GM18499 (cell line): Measurements from ENCODE around the gene SLC4A3.
"Not testable (repeated sequence)": the region's sequence is repeated elsewhere in the genome, so short reads cannot be mapped to it uniquely, and the experiment has no call there.

Experiments used
- ATAC-seq: cut with Tn5 transposase; IDR thresholded peaks from one replicate; pipeline ENCODE4 v1.9.1; 2021; ENCODE audit warnings: moderate number of reproducible peaks; ENCODE audit not compliant: insufficient read depth, unreplicated experiment

SLC4A3 gene

GRCh38 chr2:219670386-219670785 lies 43.0 kb downstream of the SLC4A3 start:
- no peak for ATAC-seq

- no peak for ATAC-seq
Measured at GRCh38 chr2:219671279-219671678, 43.8 kb downstream of the SLC4A3 start.

- ATAC-seq: no peak
Measured at GRCh38 chr2:219672406-219672805, 45.0 kb downstream of the SLC4A3 start.

- no peak for ATAC-seq
Measured at GRCh38 chr2:219675221-219675620, 47.8 kb downstream of the SLC4A3 start.

GRCh38 chr2:219676586-219676985 lies 49.2 kb downstream of the SLC4A3 start:
- no peak for ATAC-seq

GRCh38 chr2:219679041-219679440 lies 51.6 kb downstream of the SLC4A3 start:
- ATAC-seq: no peak

- ATAC-seq: no peak
Measured at GRCh38 chr2:219679571-219679970, 52.1 kb downstream of the SLC4A3 start.

- no peak for ATAC-seq
Measured at GRCh38 chr2:219680958-219681693, 53.7 kb downstream of the SLC4A3 start.

- ATAC-seq: no peak
Measured at GRCh38 chr2:219681694-219682300, 54.4 kb downstream of the SLC4A3 start.

- not testable (repeated sequence) for ATAC-seq
Measured at GRCh38 chr2:219683474-219683873, 56.0 kb downstream of the SLC4A3 start.

- peak; percentile 91 for ATAC-seq
Measured at GRCh38 chr2:219684721-219685689, 57.6 kb downstream of the SLC4A3 start.

GRCh38 chr2:219687272-219687671 lies 59.8 kb downstream of the SLC4A3 start:
- ATAC-seq: no peak

- ATAC-seq: no peak
Measured at GRCh38 chr2:219687882-219688559, 60.6 kb downstream of the SLC4A3 start.

- ATAC-seq: no peak
Measured at GRCh38 chr2:219688560-219689445, 61.4 kb downstream of the SLC4A3 start.

- peak; percentile 34 for ATAC-seq
Measured at GRCh38 chr2:219689676-219690628, 62.5 kb downstream of the SLC4A3 start.

- no peak for ATAC-seq
Measured at GRCh38 chr2:219691571-219691970, 64.1 kb downstream of the SLC4A3 start.
